ENCODE measurements around the gene INO80.
"Not testable (repeated sequence)": the region's sequence is repeated elsewhere in the genome, so short reads cannot be mapped to it uniquely, and the experiment has no call there.

INO80 gene

GRCh38 chr15:41148065-41148464 lies 32.0 kb upstream of the INO80 start:
- DNase-seq (ENCODE audit: low read depth, low spot score): no peak
- H3K27ac ChIP-seq: no peak overlapping the region
- no peak overlapping the region for H3K4me3 ChIP-seq
- H3K9ac ChIP-seq (ENCODE audit: insufficient read length): no peak overlapping the region
- no peaks in the 10 kb centered on the region for H3K9me3 ChIP-seq (ENCODE audit: low read depth, low read length)
- H3K36me3 ChIP-seq (ENCODE audit: insufficient read depth, low read length): no peaks in the 10 kb centered on the region
- TF ChIP-seq EZH2 (IDR thresholded peaks at IDR 0.05) (no peak), FOXP2 (optimal IDR thresholded peaks at IDR 0.05; ENCODE audit: control extremely low read depth, extremely low read length, insufficient read depth) (no peak), POLR2AphosphoS5 (IDR thresholded peaks at IDR 0.05; ENCODE audit: borderline replicate concordance, low read depth, low read length) (no peak)

DNA sequence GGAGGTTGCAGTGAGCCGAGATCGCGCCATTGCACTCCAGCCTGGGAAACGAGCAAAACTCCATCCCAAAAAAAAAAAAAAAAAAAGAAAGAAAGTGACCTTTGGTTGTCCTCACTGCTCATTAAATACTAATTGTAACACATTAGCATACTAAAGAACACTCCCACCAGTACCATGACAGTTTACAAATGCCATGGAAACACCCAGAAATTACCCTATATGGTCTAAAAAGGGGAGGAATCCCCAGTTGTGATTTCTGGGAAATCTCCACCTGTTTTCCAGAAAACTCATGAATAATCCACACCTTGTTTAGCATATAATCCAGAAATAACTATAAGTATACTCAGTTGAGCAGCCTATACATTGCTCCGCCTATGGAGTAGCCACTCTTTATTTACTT lies 23.5 kb upstream of the INO80 start:
- no peak overlapping the region for H3K27ac ChIP-seq
- TF ChIP-seq EZH2 (IDR thresholded peaks at IDR 0.05) (no peak), POLR2AphosphoS5 (IDR thresholded peaks at IDR 0.05; ENCODE audit: borderline replicate concordance, low read depth, low read length) (no peak), FOXP2 (optimal IDR thresholded peaks at IDR 0.05; ENCODE audit: control extremely low read depth, extremely low read length, insufficient read depth) (no peak)

GRCh38 chr15:41139112-41139511 lies 23.0 kb upstream of the INO80 start:
- not testable (repeated sequence) for H3K4me3 ChIP-seq; H3K36me3 ChIP-seq (ENCODE audit: insufficient read depth, low read length); H3K27ac ChIP-seq

More for the DNA sequence above, 23.5 kb upstream of the INO80 start:
- no peak for DNase-seq (ENCODE audit: low read depth, low spot score)
- Histone ChIP-seq H3K9ac (ENCODE audit: insufficient read length) (no peak overlapping the region), H3K9me3 (ENCODE audit: low read depth, low read length) (no peaks in the 10 kb centered on the region), H3K36me3 (ENCODE audit: insufficient read depth, low read length) (no peaks in the 10 kb centered on the region), H3K4me3 (no peak overlapping the region)

GRCh38 chr15:41135580-41135979 lies 19.5 kb upstream of the INO80 start:
- not testable (repeated sequence) for H3K9me3 ChIP-seq (ENCODE audit: low read depth, low read length); H3K27ac ChIP-seq; H3K4me3 ChIP-seq; H3K9ac ChIP-seq (ENCODE audit: insufficient read length); H3K36me3 ChIP-seq (ENCODE audit: insufficient read depth, low read length); DNase-seq (ENCODE audit: low read depth, low spot score)

More at GRCh38 chr15:41139112-41139511, 23.0 kb upstream of the INO80 start:
- DNase-seq (ENCODE audit: low read depth, low spot score); H3K9me3 ChIP-seq (ENCODE audit: low read depth, low read length); H3K9ac ChIP-seq (ENCODE audit: insufficient read length): not testable (repeated sequence)

GRCh38 chr15:41133454-41133853 lies 17.4 kb upstream of the INO80 start:
- DNase-seq (ENCODE audit: low read depth, low spot score): no peak
- no peak overlapping the region for H3K4me3 ChIP-seq
- TF ChIP-seq EZH2 (IDR thresholded peaks at IDR 0.05) (no peak), POLR2AphosphoS5 (IDR thresholded peaks at IDR 0.05; ENCODE audit: borderline replicate concordance, low read depth, low read length) (no peak), FOXP2 (optimal IDR thresholded peaks at IDR 0.05; ENCODE audit: control extremely low read depth, extremely low read length, insufficient read depth) (no peak)
- H3K36me3 ChIP-seq (ENCODE audit: insufficient read depth, low read length): no peaks in the 10 kb centered on the region
- no peaks in the 10 kb centered on the region for H3K9me3 ChIP-seq (ENCODE audit: low read depth, low read length)
- no peak overlapping the region for H3K27ac ChIP-seq
- H3K9ac ChIP-seq (ENCODE audit: insufficient read length): no peak overlapping the region

- not testable (repeated sequence) for H3K4me3 ChIP-seq; H3K9me3 ChIP-seq (ENCODE audit: low read depth, low read length); H3K9ac ChIP-seq (ENCODE audit: insufficient read length); DNase-seq (ENCODE audit: low read depth, low spot score); H3K27ac ChIP-seq; H3K36me3 ChIP-seq (ENCODE audit: insufficient read depth, low read length)
Measured at GRCh38 chr15:41132094-41132493, 16.0 kb upstream of the INO80 start.

DNA sequence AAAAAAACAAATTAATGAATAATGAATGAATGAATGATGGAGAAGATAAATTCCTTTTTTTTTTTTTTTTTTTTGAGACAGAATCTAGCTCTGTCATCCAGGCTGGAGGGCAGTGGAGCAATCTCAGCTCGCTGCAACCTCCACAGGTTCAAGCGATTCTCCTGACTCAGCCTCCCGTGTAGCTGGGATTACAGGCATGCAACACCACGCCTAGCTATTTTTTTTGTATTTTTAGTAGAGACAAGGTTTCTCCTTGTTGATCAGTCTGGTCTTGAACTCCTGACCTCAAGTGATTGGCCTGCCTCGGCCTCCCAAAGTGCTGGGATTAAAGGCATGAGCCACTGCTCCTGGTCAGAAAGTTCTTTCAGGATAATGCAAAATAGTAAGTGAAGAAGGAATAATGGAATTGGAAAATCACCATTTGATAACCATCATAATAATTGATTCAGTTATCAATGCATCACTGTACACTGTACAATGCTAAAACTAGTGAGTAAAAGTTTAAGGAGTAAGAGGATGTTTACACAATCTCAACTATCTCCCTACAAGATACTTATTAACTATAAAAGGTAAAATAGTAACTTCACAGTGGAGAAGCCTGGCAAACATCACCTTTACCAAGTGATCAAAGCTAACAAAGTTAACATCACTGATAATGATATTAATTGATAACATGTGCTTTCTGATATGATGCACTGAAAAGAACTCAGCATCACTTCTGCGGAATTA lies 12.3 kb upstream of the INO80 start:
- H3K4me3 ChIP-seq: no peak overlapping the region
- TF ChIP-seq POLR2AphosphoS5 (IDR thresholded peaks at IDR 0.05; ENCODE audit: borderline replicate concordance, low read depth, low read length) (no peak), FOXP2 (optimal IDR thresholded peaks at IDR 0.05; ENCODE audit: control extremely low read depth, extremely low read length, insufficient read depth) (no peak), EZH2 (IDR thresholded peaks at IDR 0.05) (no peak)
- no peaks in the 10 kb centered on the region for H3K9me3 ChIP-seq (ENCODE audit: low read depth, low read length)
- no peaks in the 10 kb centered on the region for H3K36me3 ChIP-seq (ENCODE audit: insufficient read depth, low read length)
- H3K27ac ChIP-seq: no peak overlapping the region
- DNase-seq (ENCODE audit: low read depth, low spot score): no peak
- no peak overlapping the region for H3K9ac ChIP-seq (ENCODE audit: insufficient read length)

GRCh38 chr15:41125931-41126642 lies 10.0 kb upstream of the INO80 start:
- no peak overlapping the region for H3K4me3 ChIP-seq
- TF ChIP-seq FOXP2 (optimal IDR thresholded peaks at IDR 0.05; ENCODE audit: control extremely low read depth, extremely low read length, insufficient read depth): no peak
- TF ChIP-seq EZH2 (IDR thresholded peaks at IDR 0.05): no peak
- TF ChIP-seq POLR2AphosphoS5 (IDR thresholded peaks at IDR 0.05; ENCODE audit: borderline replicate concordance, low read depth, low read length): no peak
- H3K9me3 ChIP-seq (ENCODE audit: low read depth, low read length): no peaks in the 10 kb centered on the region
- no peaks in the 10 kb centered on the region for H3K36me3 ChIP-seq (ENCODE audit: insufficient read depth, low read length)
- no peak overlapping the region for H3K27ac ChIP-seq
- no peak overlapping the region for H3K9ac ChIP-seq (ENCODE audit: insufficient read length)
- DNase-seq (ENCODE audit: low read depth, low spot score): no peak

- no peak for DNase-seq (ENCODE audit: low read depth, low spot score)
- Histone ChIP-seq H3K9me3 (ENCODE audit: low read depth, low read length) (no peaks in the 10 kb centered on the region), H3K4me3 (no peak overlapping the region), H3K27ac (no peak overlapping the region), H3K36me3 (ENCODE audit: insufficient read depth, low read length) (no peaks in the 10 kb centered on the region), H3K9ac (ENCODE audit: insufficient read length) (no peak overlapping the region)
- TF ChIP-seq EZH2 (IDR thresholded peaks at IDR 0.05): no peak
- no peak for TF ChIP-seq POLR2AphosphoS5 (IDR thresholded peaks at IDR 0.05; ENCODE audit: borderline replicate concordance, low read depth, low read length)
- TF ChIP-seq FOXP2 (optimal IDR thresholded peaks at IDR 0.05; ENCODE audit: control extremely low read depth, extremely low read length, insufficient read depth): no peak
Measured at GRCh38 chr15:41125063-41125669, 9.1 kb upstream of the INO80 start.
